Astrocyte (in vitro differentiated cells and primary cell): ENCODE data around the gene ATP9A. TPM values are rescaled to one million over a fixed set of nuclear protein-coding genes. Genes with fewer than 3 reads are reported as not detected.

Experiments used
- DNase-seq: peaks from one replicate; pipeline ENCODE4 v3.0.0-alpha.2; 2010; ENCODE audit warnings: low read depth
- FAIRE-seq: peaks from 2 replicates; lab custom pipeline; 2011; peaks lifted over from hg19 to GRCh38; lab: Jason Lieb, UNC
- H2AFZ ChIP-seq: 2 replicates; pipeline ENCODE4 v1.6.0; 2012; ENCODE audit warnings: low read depth, low read length, inconsistent platforms
- H3K27ac ChIP-seq: 2 replicates; pipeline ENCODE4 v1.5.1; 2011; ENCODE audit warnings: low read depth, low read length, inconsistent platforms
- H3K27me3 ChIP-seq: 2 replicates; pipeline ENCODE4 v1.6.0; 2011; ENCODE audit warnings: low read length, inconsistent platforms; ENCODE audit not compliant: insufficient read depth
- H3K36me3 ChIP-seq: 2 replicates; pipeline ENCODE4 v1.5.1; 2011; ENCODE audit warnings: low read length, inconsistent platforms; ENCODE audit not compliant: insufficient read depth
- H3K4me1 ChIP-seq: 2 replicates; pipeline ENCODE4 v1.5.1; 2011; ENCODE audit warnings: low read length, inconsistent platforms; ENCODE audit not compliant: insufficient read depth
- H3K4me2 ChIP-seq: 2 replicates; pipeline ENCODE4 v1.6.0; 2012; ENCODE audit warnings: low read length, inconsistent platforms
- H3K4me3 ChIP-seq: 2 replicates; pipeline ENCODE4 v1.5.1; 2011; ENCODE audit warnings: low read depth, mild to moderate bottlenecking, low read length, inconsistent platforms; ENCODE audit not compliant: insufficient read depth
- H3K79me2 ChIP-seq: 2 replicates; pipeline ENCODE4 v1.6.0; 2012; ENCODE audit warnings: mild to moderate bottlenecking, low read length, inconsistent platforms; ENCODE audit not compliant: insufficient read depth
- H3K9ac ChIP-seq: 2 replicates; pipeline ENCODE4 v1.6.0; 2012; ENCODE audit warnings: mild to moderate bottlenecking, low read length, inconsistent platforms
- H3K9me3 ChIP-seq: 2 replicates; pipeline ENCODE4 v1.5.1; 2012; ENCODE audit warnings: low read depth, mild to moderate bottlenecking, low read length, inconsistent platforms; ENCODE audit not compliant: insufficient read depth
- H4K20me1 ChIP-seq: 2 replicates; pipeline ENCODE4 v1.6.0; 2012; ENCODE audit warnings: low read length, inconsistent platforms; ENCODE audit not compliant: insufficient read depth
- H3K27ac Mint-ChIP-seq: one replicate; pipeline ENCODE4 v1.8.0; 2021; ENCODE audit warnings: mild to moderate bottlenecking, mixed read lengths; ENCODE audit not compliant: unreplicated experiment
- H3K27me3 Mint-ChIP-seq: one replicate; pipeline ENCODE4 v1.8.0; 2021; ENCODE audit warnings: low read depth, mixed read lengths; ENCODE audit not compliant: unreplicated experiment
- H3K36me3 Mint-ChIP-seq: one replicate; pipeline ENCODE4 v1.8.0; 2021; ENCODE audit warnings: low read depth, mixed read lengths; ENCODE audit not compliant: unreplicated experiment
- H3K4me1 Mint-ChIP-seq: one replicate; pipeline ENCODE4 v1.8.0; 2021; ENCODE audit warnings: low read depth, mixed read lengths; ENCODE audit not compliant: unreplicated experiment
- H3K4me3 Mint-ChIP-seq: one replicate; pipeline ENCODE4 v1.8.0; 2021; ENCODE audit warnings: mild to moderate bottlenecking, moderate library complexity, mixed read lengths; ENCODE audit not compliant: unreplicated experiment
- H3K9me3 Mint-ChIP-seq: one replicate; pipeline ENCODE4 v1.8.0; 2021; ENCODE audit warnings: mild to moderate bottlenecking, mixed read lengths; ENCODE audit not compliant: unreplicated experiment
- EZH2 ChIP-seq: IDR thresholded peaks from 2 replicates; pipeline ENCODE4 v1.6.1; 2012; ENCODE audit warnings: mild to moderate bottlenecking, low read length, inconsistent platforms; ENCODE audit not compliant: insufficient read depth
- total RNA-seq: library from RNA; stranded (reverse); gene quantifications from 2 replicates; pipeline ENCODE4 v1.2.1, GENCODE V29; 2021
- TF ChIP-seq, protein P1 (sequence below): IDR thresholded peaks from 2 replicates; pipeline ENCODE4 v1.5.1; 2011; ENCODE audit warnings: low read depth, mild to moderate bottlenecking, inconsistent platforms, low read length, moderate library complexity; ENCODE audit not compliant: insufficient read depth

The ATP9A gene
- total RNA-seq, 1 donor from 2014 or later = 12.9 TPM

DNA sequence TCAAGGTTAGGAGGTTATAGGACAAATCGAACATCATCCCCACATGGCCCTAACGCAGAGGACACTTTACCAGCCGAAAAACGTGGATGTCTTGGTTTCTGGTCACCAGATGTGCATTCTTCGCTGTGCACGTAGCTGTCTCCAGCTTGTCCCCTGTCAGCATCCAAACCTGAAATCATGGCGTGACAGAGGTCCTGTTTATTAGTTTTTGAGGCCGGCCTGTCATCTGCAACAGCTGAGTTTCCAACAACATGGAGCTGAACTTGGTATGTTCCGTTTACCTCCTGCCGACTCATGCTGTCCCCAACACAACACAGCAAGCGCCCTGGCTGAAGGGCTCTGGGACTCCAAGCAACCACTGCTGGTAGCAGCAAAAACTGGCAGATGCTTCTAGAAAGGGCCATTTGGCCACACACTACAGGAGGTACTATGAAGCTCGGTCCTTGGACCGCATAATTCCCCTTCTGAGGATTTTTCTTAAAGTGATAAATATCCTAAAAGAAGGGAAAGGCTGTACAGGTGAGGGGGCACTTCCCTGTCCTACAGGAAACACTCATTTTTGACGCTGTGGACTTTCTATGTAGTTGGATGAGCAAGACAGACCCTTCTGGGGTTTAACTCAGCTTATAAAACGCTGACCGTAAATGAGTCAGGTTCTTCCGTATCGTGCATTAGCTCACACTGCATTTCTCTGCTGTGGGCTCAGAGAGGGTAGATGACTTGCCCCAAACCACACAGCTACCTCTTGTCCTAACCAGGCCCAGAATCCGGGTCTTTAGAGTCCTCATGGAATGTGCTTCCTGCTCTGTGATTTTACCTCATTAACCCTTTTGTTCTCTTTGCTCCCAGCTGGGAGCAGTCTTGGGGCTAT is 146.0 kb downstream of the ATP9A start:
- no peak overlapping the region for H2AFZ ChIP-seq
- DNase-seq (peak; percentile 34), FAIRE-seq (no peak)
- H3K79me2 ChIP-seq = no peaks in the 10 kb centered on the region
- no peak for TF ChIP-seq EZH2
- TF ChIP-seq, protein P1, sequence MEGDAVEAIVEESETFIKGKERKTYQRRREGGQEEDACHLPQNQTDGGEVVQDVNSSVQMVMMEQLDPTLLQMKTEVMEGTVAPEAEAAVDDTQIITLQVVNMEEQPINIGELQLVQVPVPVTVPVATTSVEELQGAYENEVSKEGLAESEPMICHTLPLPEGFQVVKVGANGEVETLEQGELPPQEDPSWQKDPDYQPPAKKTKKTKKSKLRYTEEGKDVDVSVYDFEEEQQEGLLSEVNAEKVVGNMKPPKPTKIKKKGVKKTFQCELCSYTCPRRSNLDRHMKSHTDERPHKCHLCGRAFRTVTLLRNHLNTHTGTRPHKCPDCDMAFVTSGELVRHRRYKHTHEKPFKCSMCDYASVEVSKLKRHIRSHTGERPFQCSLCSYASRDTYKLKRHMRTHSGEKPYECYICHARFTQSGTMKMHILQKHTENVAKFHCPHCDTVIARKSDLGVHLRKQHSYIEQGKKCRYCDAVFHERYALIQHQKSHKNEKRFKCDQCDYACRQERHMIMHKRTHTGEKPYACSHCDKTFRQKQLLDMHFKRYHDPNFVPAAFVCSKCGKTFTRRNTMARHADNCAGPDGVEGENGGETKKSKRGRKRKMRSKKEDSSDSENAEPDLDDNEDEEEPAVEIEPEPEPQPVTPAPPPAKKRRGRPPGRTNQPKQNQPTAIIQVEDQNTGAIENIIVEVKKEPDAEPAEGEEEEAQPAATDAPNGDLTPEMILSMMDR = no peak
- H3K9me3 ChIP-seq = no peaks in the 10 kb centered on the region
- H3K4me3 Mint-ChIP-seq = no peak overlapping the region
- H3K9me3 Mint-ChIP-seq = no peaks in the 10 kb centered on the region
- H3K27me3 ChIP-seq = no peaks in the 10 kb centered on the region
- H3K27me3 Mint-ChIP-seq = no peaks in the 10 kb centered on the region
- peak overlapping the region; percentile 6 for H3K9ac ChIP-seq
- H3K4me1 Mint-ChIP-seq = no peaks in the 10 kb centered on the region
- H3K4me3 ChIP-seq = no peak overlapping the region
- H3K36me3 ChIP-seq = peaks cover 1% of the 10 kb centered on the region
- no peak overlapping the region for H3K27ac Mint-ChIP-seq
- H3K36me3 Mint-ChIP-seq = peaks cover 11% of the 10 kb centered on the region
- H3K4me1 ChIP-seq = peaks cover 15% of the 10 kb centered on the region
- H3K27ac ChIP-seq = no peak overlapping the region
- H3K4me2 ChIP-seq = peak overlapping the region; percentile 11
- H4K20me1 ChIP-seq = no peaks in the 10 kb centered on the region

DNA sequence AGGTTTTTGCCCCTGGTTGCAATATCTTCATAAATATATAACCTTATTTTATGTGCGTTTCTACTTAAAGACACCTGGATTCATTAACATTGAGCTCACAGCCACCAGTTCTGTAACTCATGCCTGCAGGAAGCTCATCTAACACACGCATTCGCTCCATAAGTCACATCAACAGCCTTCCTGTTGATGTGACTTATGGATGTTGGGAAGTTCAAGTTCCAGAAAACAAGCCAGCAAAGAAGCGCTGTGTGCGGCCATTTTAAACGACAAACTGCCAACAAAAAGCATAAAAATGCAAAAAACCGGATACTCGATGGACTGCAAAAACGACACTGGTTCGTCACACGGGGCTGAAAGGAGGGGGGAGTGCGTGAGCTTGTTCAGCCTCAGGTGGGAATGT is 147.8 kb downstream of the ATP9A start:
- H3K4me2 ChIP-seq = no peak overlapping the region
- Mint-ChIP-seq H3K4me3 (no peak overlapping the region), H3K27me3 (no peaks in the 10 kb centered on the region), H3K36me3 (peaks cover 9% of the 10 kb centered on the region), H3K4me1 (no peaks in the 10 kb centered on the region), H3K9me3 (no peaks in the 10 kb centered on the region), H3K27ac (no peak overlapping the region)
- FAIRE-seq = no peak
- no peaks in the 10 kb centered on the region for H3K36me3 ChIP-seq
- H4K20me1 ChIP-seq = no peaks in the 10 kb centered on the region
- H3K9ac ChIP-seq = no peak overlapping the region
- H3K9me3 ChIP-seq = no peaks in the 10 kb centered on the region
- no peaks in the 10 kb centered on the region for H3K79me2 ChIP-seq
- H2AFZ ChIP-seq = no peak overlapping the region
- peaks cover 15% of the 10 kb centered on the region for H3K4me1 ChIP-seq
- no peaks in the 10 kb centered on the region for H3K27me3 ChIP-seq
- H3K4me3 ChIP-seq = no peak overlapping the region
- no peak for DNase-seq
- H3K27ac ChIP-seq = no peak overlapping the region
- TF ChIP-seq, protein P1 = no peak
- TF ChIP-seq EZH2 = no peak

DNA sequence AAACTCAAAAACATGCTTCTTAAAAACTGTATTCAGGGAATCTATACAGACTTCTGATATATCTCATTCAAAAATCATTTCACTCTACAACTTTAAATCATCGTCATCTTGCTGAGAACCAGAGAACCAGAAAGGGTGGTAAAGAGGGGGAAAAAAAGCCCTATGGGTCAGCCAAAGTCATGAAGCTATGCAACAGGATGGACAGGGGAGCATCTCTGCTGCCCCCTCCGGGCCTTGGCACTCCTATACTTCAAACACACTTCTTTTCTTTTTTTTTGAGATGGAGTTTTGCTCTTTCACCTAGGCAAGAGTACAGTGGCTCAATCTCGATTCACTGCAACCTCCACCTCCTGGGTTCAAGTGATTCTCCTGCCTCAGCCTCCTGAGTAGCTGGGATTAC is 152.1 kb downstream of the ATP9A start:
- Histone ChIP-seq H3K4me2 (no peak overlapping the region), H3K36me3 (peaks cover 3% of the 10 kb centered on the region), H3K9me3 (no peaks in the 10 kb centered on the region), H3K9ac (no peak overlapping the region), H4K20me1 (no peaks in the 10 kb centered on the region), H3K79me2 (no peaks in the 10 kb centered on the region), H3K4me1 (peaks cover 5% of the 10 kb centered on the region), H3K4me3 (no peak overlapping the region), H2AFZ (no peak overlapping the region), H3K27me3 (no peaks in the 10 kb centered on the region), H3K27ac (no peak overlapping the region)
- Mint-ChIP-seq H3K36me3 (peaks cover 5% of the 10 kb centered on the region), H3K4me1 (no peaks in the 10 kb centered on the region), H3K27me3 (no peaks in the 10 kb centered on the region), H3K4me3 (no peak overlapping the region), H3K9me3 (no peaks in the 10 kb centered on the region), H3K27ac (no peak overlapping the region)
- TF ChIP-seq EZH2 = no peak
- TF ChIP-seq, protein P1 = no peak
- no peak for FAIRE-seq
- DNase-seq = no peak
